Pancreas (tissue), 10 donors: ENCODE results near the gene PPM1H. TPM values are rescaled to one million over a fixed set of nuclear protein-coding genes. Genes with fewer than 3 reads are reported as not detected.
A peak's percentile ranks its signal among the peaks of the same experiment; 100 is the strongest.

Experiments
- ATAC-seq, 4 donors: fragments of 200-7000 bp; cut with Tn5 transposase; one replicate each; pipeline versions ENCODE4 v1.8.0 to v1.9.1; 2020; ENCODE audit warnings: mild to moderate bottlenecking in 4 of 4, moderate library complexity in 4 of 4
- DNase-seq, 6 donors: peaks; one replicate each; pipeline ENCODE4 v3.0.0-alpha.2; 2020
- FAIRE-seq: peaks from 2 replicates; lab custom pipeline; 2012; peaks lifted over from hg19 to GRCh38; lab: Jason Lieb, UNC
- H3K27ac ChIP-seq, 4 donors: fragments of 200-600 bp; sonication (generic); 1 replicate in 3 of 4; 2 replicates in 1 of 4; pipeline versions ENCODE4 v1.5.0 to v1.8.0; 2020
- H3K27me3 ChIP-seq, 4 donors: fragments of 200-600 bp; one replicate each; pipeline ENCODE4 v1.8.0; 2021
- H3K36me3 ChIP-seq, 3 donors: fragments of 200-600 bp; sonication (generic) in 1 of 3; one replicate each; pipeline versions ENCODE4 v1.5.0 to v1.8.0; 2020 to 2021
- H3K4me1 ChIP-seq, 3 donors: fragments of 200-600 bp; one replicate each; pipeline ENCODE4 v1.8.0; 2021
- H3K4me3 ChIP-seq, 4 donors: fragments of 200-600 bp; sonication (generic) in 2 of 4; one replicate each; pipeline versions ENCODE4 v1.5.0 to v1.8.0; 2020 to 2021
- H3K9me3 ChIP-seq, 4 donors: fragments of 200-600 bp; one replicate each; pipeline ENCODE4 v1.8.0; 2021
- CTCF ChIP-seq, 4 donors: fragments of 200-600 bp; sonication (generic) in 3 of 4; IDR thresholded peaks; one replicate each; pipeline versions ENCODE4 v1.5.0 to v1.8.0; 2021; ENCODE audit warnings: antibody characterized with exemption in 4 of 4
- WGBS, 2 donors: extraction: QIAGEN DNeasy Blood & Tissue Kit; methylation state at CpG; one replicate each; pipeline ENCODE4 v1.1.7; 2013; 5-methylcytosine and 5-hydroxymethylcytosine counted together
- intact Hi-C, 3 donors: fragments of 100-400 bp; cut with DNase I; formaldehyde crosslinking; loops; one replicate each; pipeline versions ENCODE4 v1.11.1 to v1.14.2; 2022
- polyA plus RNA-seq, 2 donors: library from polyadenylated mRNA; stranded (reverse); fragments of 200-250 nt; gene quantifications; one replicate each; pipeline ENCODE4 v1.2.3, GENCODE V29; 2013
- total RNA-seq, 6 donors: library from RNA; stranded (reverse); fragmentation: NEBNext Ultra II Directional in 4 of 6; extraction: Animal tissue kit (Norgen Biotek cat#: 25700) in 4 of 6; gene quantifications; one replicate each; pipeline versions ENCODE4 v1.2.1 to v1.2.4, GENCODE V29; 2021 to 2023
- donor health status: healthy with polysubstance abuse.
- donor health status: DM: no; HTN: no; CAD: no; lungs with moderate emphysema.
- donor health status: DM: no; HTN: no; CAD: no.
- donor health status: control.
- donor health status: control.
- donor health status: Bipolar disorder and iron deficiency.
- donor health status: DM: yes; HTN: yes; CAD: no.
- donor health status: DM: no; HTN: no; CAD: no.
- donor health status: DM: no; HTN: no; CAD: no.
- donor health status: DM: yes; HTN: yes; CAD: no.

PPM1H gene
- total and polyA plus RNA-seq, 8 donors, result 1.7 to 12.9 (median 5.8) TPM

- H3K27ac ChIP-seq, result no peak overlapping the region
- no peaks in the 10 kb centered on the region for H3K9me3 ChIP-seq
- FAIRE-seq, result no peak
- no peaks in the 10 kb centered on the region for H3K36me3 ChIP-seq
- intact Hi-C loops, result no loop called here
- WGBS, 2 donors, result 79 to 82% methylated on average over 4 of the region's 4 CpGs
- DNase-seq, result no peak
- no peak for ATAC-seq
- no peaks in the 10 kb centered on the region for H3K4me1 ChIP-seq
- no peaks in the 10 kb centered on the region for H3K27me3 ChIP-seq
- TF ChIP-seq CTCF (IDR thresholded peaks at IDR 0.05), result no peak
- H3K4me3 ChIP-seq, result no peak overlapping the region
Observed at GRCh38 chr12:62640910-62641448, 294.0 kb downstream of the PPM1H start.

GRCh38 chr12:62637679-62638078 lies 297.3 kb downstream of the PPM1H start:
- FAIRE-seq, result no peak
- Histone ChIP-seq H3K4me3 (no peak overlapping the region), H3K27ac (no peak overlapping the region), H3K27me3 (no peaks in the 10 kb centered on the region), H3K4me1 (peaks cover 0 to 2% (median 0%) of the 10 kb centered on the region in 3 donors), H3K36me3 (no peaks in the 10 kb centered on the region), H3K9me3 (no peaks in the 10 kb centered on the region)
- no peak for TF ChIP-seq CTCF (IDR thresholded peaks at IDR 0.05)
- no peak for ATAC-seq
- WGBS, 2 donors, result 81 to 89% methylated on average over 5 of the region's 5 CpGs
- no peak for DNase-seq
- intact Hi-C loops, result no loop called here

GRCh38 chr12:62635649-62636048 lies 299.3 kb downstream of the PPM1H start:
- no peak for DNase-seq
- Histone ChIP-seq H3K4me3 (no peak overlapping the region), H3K4me1 (peaks cover 0 to 4% (median 0%) of the 10 kb centered on the region in 3 donors), H3K36me3 (no peaks in the 10 kb centered on the region), H3K27me3 (no peaks in the 10 kb centered on the region), H3K27ac (no peak overlapping the region), H3K9me3 (no peaks in the 10 kb centered on the region)
- 54 to 61% methylated on average over 1 of the region's 1 CpG for WGBS, 2 donors
- FAIRE-seq, result no peak
- TF ChIP-seq CTCF (IDR thresholded peaks at IDR 0.05), result no peak
- ATAC-seq, result no peak
- intact Hi-C loops, result no loop called here

- H3K36me3 ChIP-seq, result no peaks in the 10 kb centered on the region
- H3K27me3 ChIP-seq, result no peaks in the 10 kb centered on the region
- H3K4me1 ChIP-seq, result peaks cover 0 to 4% (median 0%) of the 10 kb centered on the region in 3 donors
- TF ChIP-seq CTCF (IDR thresholded peaks at IDR 0.05), result no peak
- FAIRE-seq, result no peak
- DNase-seq, result peak; percentile 7 to 76 (median 42)
- peak; percentile 59 to 70 (median 64) for ATAC-seq
- WGBS, 2 donors, result 5 to 6% methylated on average over 22 of the region's 22 CpGs
- peak overlapping the region; percentile 11 to 61 (median 34) for H3K4me3 ChIP-seq
- H3K27ac ChIP-seq, result peak overlapping the region in 1 of 4 donors; percentile 53
- H3K9me3 ChIP-seq, result no peaks in the 10 kb centered on the region
- intact Hi-C loops, result no loop called here
Observed at GRCh38 chr12:62632411-62632918, 302.5 kb downstream of the PPM1H start.
